ENCODE results near the gene KIAA0232.

DNA sequence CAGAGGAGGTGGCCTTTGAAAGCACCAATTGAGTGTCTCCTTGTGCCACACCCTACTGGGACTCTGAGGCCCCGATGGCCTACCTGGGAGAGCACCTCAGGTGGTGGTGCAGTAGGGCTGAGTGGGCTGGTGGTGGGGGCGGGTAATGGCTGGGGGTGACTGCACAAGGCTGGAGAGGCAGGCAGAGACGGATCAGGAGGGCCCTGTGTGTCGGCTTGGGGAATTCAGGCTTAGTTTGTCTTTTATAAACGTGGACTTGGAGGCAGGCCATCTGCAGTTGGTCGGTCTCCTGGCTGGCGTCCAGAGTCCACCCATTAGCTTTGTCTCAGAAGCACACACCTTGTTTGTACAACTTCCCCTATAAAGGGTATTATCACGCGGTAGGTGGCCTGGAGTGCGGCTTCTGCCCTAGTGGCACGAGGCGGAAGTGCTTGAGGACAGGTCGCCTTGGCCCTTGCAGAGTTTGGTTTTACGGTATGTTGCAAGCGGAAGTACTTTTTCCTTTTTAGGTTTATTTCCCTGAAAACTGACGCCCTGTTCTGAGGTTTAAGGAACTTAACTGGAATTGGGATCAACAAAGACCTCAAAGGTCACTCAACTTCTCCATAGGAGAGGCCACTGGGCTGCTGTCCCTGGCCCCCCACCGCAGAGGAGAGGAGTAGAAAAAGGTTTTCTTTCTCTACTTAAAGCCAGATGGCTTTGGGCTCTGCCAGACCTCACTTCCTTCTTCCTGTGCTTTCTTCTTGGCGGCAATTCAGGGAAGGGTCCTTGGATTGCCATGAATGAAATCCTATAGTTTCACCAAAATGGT is 135.1 kb downstream of the KIAA0232 start:
- TF ChIP-seq POLR2A (IDR thresholded peaks at IDR 0.05), result no peak
- TF ChIP-seq, protein P1, sequence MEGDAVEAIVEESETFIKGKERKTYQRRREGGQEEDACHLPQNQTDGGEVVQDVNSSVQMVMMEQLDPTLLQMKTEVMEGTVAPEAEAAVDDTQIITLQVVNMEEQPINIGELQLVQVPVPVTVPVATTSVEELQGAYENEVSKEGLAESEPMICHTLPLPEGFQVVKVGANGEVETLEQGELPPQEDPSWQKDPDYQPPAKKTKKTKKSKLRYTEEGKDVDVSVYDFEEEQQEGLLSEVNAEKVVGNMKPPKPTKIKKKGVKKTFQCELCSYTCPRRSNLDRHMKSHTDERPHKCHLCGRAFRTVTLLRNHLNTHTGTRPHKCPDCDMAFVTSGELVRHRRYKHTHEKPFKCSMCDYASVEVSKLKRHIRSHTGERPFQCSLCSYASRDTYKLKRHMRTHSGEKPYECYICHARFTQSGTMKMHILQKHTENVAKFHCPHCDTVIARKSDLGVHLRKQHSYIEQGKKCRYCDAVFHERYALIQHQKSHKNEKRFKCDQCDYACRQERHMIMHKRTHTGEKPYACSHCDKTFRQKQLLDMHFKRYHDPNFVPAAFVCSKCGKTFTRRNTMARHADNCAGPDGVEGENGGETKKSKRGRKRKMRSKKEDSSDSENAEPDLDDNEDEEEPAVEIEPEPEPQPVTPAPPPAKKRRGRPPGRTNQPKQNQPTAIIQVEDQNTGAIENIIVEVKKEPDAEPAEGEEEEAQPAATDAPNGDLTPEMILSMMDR (IDR thresholded peaks at IDR 0.05 in 4 of 5, conservative IDR thresholded peaks at IDR 0.05 in 1 of 5), result peak in 4 of 5 experiments; percentile 10 to 46 (median 34)
